ENCODE measurements around the gene UROC1. TPM values are rescaled to one million over a fixed set of nuclear protein-coding genes. Genes with fewer than 3 reads are reported as not detected.
A peak's percentile ranks its signal among the peaks of the same experiment; 100 is the strongest.

UROC1 gene
- total and polyA plus RNA-seq, 2 of the 13 experiments (the other 11 are each of a cell fraction or from before 2014, with no cell fraction given) = 0.71 to 1.3 TPM

GRCh38 chr3:126474498-126475412 is 42.8 kb downstream of the UROC1 start (continued):
- TF ChIP-seq ZSCAN12 (CRISPR knock-in tag; IDR thresholded peaks at IDR 0.05) = no peak
- TF ChIP-seq ZNF510 (CRISPR knock-in tag; IDR thresholded peaks at IDR 0.05; ENCODE audit: low read depth) = no peak
- no peak for TF ChIP-seq ZNF460 (CRISPR knock-in tag; IDR thresholded peaks at IDR 0.05; ENCODE audit: borderline replicate concordance)
- TF ChIP-seq ZNF577 (CRISPR knock-in tag; IDR thresholded peaks at IDR 0.05; ENCODE audit: borderline replicate concordance, low read depth) = no peak
- TF ChIP-seq RFX5 (IDR thresholded peaks at IDR 0.05; ENCODE audit: low read depth, low read length) = no peak
- no peak for TF ChIP-seq ZNF121 (CRISPR knock-in tag; IDR thresholded peaks at IDR 0.05)
- TF ChIP-seq PRDM4 (CRISPR knock-in tag; IDR thresholded peaks at IDR 0.05; ENCODE audit: borderline replicate concordance) = no peak
- TF ChIP-seq ZNF615 (CRISPR knock-in tag; IDR thresholded peaks at IDR 0.05; ENCODE audit: borderline replicate concordance) = no peak
- TF ChIP-seq TGIF2 (CRISPR knock-in tag; IDR thresholded peaks at IDR 0.05) = no peak
- no peak for TF ChIP-seq ZNF12 (CRISPR knock-in tag; IDR thresholded peaks at IDR 0.05)
- no peak for TF ChIP-seq ZFP82 (CRISPR knock-in tag; IDR thresholded peaks at IDR 0.05; ENCODE audit: borderline replicate concordance)
- no peak for TF ChIP-seq ZNF296 (CRISPR knock-in tag; conservative IDR thresholded peaks at IDR 0.05)
- TF ChIP-seq HMGXB4 (CRISPR knock-in tag; IDR thresholded peaks at IDR 0.05; ENCODE audit: borderline replicate concordance in 1 of 2, low read depth in 1 of 2) = peak; percentile 27 to 56; a peak in 2 of 4 replicates
- no peak for TF ChIP-seq ZBTB38 (CRISPR knock-in tag; IDR thresholded peaks at IDR 0.05)
- TF ChIP-seq PLSCR1 (CRISPR knock-in tag; IDR thresholded peaks at IDR 0.05; ENCODE audit: borderline replicate concordance) = no peak
- 0 out of 2 replicates have a peak, but pooled peaks have one; percentile 59 for TF ChIP-seq ZNF235 (CRISPR knock-in tag; IDR thresholded peaks at IDR 0.05; ENCODE audit: borderline replicate concordance)
- TF ChIP-seq RFX1 (IDR thresholded peaks at IDR 0.05) = no peak
- no peak for TF ChIP-seq AHDC1 (CRISPR knock-in tag; IDR thresholded peaks at IDR 0.05; ENCODE audit: borderline replicate concordance)
